ENCODE data around the gene FREM2.
A peak's percentile ranks its signal among the peaks of the same experiment; 100 is the strongest.

Gene FREM2

DNA sequence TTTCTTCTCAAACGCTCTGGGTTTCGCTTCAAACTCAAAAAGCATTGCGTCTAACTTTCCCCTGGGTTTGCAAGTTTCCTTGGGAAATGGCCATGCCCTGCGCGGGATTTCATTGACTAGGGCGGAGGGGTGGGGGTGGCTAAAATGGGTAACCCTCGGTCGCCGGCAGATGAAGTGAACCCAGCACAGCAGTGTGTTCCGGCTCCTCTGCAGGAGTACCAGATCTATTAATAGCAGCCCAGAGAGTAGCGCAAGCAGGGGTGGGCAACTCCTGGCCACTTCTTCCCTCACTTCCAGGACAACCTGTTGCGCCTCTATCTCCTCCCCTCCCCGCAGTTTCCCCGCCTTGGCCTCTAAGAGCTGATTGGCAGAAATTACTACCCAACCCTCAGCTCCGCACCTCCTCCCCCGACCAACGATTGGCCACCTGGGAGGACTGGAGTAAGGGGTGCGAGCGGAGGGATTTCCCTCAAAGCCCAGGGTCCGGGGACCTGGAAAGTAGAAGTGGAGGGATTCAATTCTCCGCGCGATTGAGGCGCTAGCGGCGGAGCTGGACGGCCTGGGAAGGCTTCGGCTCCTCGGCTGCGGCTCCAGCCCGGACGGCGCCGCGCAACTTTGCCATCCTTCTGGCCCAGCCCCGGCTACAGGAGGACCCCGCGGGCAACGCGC, at the start of gene FREM2:
Gene FREM2, plus strand, starts transcription at position 501 of the 669 bp plus-strand sequence. CDS start 268 bp downstream, outside the sequence.
- no peak for ATAC-seq

DNA sequence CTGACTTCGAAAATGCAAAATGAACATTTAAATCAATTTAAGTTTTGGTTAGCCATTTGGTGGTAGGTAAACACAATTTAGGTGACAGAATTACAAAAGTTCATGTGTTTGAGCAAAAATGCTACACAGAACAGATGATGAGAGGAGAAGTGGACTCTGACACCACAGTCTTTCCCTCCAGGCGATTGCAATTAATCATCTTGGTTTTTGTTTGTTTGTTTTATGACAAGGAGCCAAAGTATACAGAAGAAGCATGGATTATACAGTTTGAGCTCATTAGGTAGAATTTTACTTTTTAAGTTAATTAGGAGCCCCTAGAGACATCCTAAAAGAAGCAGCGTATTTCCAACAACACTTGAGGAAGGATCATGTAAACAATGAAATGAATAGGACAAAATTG, 49.3 kb upstream of the FREM2 start:
- ATAC-seq, result no peak

DNA sequence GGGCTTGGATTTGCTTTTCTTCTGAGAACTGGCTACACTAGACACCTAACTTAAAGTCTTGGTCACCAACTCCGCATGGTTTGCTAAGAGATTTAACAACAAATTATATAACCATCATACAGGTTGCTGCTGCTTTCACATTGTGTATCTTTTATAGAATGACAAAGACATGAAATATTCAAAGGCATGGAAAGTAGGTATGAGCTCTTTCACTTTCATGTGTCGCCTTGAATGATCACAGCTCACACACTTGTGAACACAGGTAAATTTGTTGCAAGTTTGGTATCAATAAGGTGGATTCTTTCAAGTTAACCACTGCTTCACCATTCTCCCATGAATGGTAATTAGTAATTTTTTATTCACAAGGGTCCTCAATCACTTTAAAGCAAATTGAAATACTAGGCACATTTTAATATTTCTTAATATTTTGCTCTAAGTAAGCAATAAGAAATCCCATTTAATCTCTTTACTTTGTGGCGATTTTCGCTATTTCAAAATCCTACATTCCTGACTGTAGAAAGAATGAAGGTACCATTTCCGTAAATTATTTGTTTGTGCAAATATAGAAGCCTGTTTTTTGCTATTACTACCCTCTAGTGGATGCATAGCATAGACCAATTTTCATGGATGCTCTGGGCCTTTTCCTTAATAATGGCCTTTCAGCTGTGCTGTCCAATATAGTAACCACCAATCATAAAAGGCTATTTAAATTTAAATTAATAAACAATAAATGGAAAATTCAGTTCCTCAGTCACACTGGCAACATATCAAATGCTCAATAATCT, 45.5 kb upstream of the FREM2 start:
- no peak for ATAC-seq

GRCh38 chr13:38647312-38647711, 39.6 kb upstream of the FREM2 start:
- ATAC-seq, result no peak

GRCh38 chr13:38648912-38649311, 38.0 kb upstream of the FREM2 start:
- ATAC-seq, result no peak

GRCh38 chr13:38656699-38657098, 30.2 kb upstream of the FREM2 start:
- ATAC-seq, result no peak

- no peak for ATAC-seq
Measured at GRCh38 chr13:38657191-38657590, 29.7 kb upstream of the FREM2 start.

- ATAC-seq, result no peak
Measured at GRCh38 chr13:38658906-38659305, 28.0 kb upstream of the FREM2 start.

DNA sequence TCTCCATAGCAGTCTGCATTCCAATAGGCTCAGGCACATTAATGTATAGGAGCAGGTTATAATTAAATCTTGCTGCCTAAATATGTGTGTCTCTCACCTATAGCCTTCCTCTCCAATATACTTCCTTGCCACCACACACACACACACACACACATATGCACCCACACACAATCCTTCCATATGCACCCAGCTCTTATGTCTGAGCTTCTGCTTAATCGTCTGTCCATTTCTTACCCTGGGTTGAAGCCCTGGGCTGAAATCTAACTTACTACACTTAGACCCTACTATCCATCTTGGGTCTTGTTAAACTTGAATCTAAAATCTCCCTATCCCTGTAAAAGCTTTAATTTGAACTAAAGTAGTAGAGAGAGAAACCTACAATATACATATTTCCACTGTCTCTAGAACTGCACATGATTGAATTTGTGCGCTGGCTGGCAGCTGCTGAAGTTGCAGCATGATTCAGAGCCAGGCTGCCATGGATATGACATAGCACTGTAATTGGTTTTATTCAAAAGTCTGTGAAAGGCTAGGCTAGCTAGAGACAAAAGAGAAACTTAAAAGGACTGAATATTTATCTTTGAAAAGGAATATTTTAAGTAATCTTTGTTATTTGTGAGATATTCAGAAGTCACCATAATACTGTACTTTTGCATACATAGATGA, 25.7 kb upstream of the FREM2 start:
- ATAC-seq, result no peak

DNA sequence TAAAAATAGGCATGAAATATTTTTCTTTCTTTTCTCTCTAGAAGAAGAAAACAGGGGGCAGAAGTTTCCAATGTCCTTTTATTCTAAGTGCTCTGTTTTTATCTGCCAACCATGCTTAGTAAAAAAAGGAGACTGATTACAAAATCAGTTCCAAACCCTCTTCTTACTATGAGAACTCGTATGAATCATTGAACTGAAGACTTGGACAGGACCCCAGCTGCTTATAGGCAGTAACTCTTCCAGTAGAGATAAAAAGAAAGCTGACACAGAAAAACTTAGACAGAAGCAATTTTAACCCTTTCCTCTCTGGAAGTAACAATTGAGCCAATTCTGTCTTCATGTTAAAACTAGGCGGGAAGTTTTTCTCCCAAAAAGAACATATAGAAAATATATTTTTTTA, 24.5 kb upstream of the FREM2 start:
- ATAC-seq, result no peak

DNA sequence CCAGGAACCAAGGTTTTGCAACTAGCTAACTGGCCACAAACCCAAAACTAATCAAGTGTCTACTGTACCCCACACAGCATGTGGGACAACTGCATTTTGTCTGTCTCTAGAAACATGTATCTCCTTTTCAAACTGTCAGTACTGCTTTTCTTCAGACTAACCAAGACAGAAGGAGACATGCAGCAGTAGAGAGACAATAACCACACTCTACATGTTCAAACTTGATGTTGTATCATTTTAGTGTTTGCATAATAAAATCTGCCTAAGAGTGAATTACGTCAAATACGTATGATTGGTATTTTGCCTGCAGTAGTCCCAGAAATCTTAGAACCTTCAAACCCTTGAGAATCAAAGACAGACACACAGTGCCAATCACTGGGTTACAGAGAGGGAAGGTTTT, 22.0 kb upstream of the FREM2 start:
- no peak for ATAC-seq

- ATAC-seq, result no peak
Measured at GRCh38 chr13:38667526-38668109, 19.3 kb upstream of the FREM2 start.

DNA sequence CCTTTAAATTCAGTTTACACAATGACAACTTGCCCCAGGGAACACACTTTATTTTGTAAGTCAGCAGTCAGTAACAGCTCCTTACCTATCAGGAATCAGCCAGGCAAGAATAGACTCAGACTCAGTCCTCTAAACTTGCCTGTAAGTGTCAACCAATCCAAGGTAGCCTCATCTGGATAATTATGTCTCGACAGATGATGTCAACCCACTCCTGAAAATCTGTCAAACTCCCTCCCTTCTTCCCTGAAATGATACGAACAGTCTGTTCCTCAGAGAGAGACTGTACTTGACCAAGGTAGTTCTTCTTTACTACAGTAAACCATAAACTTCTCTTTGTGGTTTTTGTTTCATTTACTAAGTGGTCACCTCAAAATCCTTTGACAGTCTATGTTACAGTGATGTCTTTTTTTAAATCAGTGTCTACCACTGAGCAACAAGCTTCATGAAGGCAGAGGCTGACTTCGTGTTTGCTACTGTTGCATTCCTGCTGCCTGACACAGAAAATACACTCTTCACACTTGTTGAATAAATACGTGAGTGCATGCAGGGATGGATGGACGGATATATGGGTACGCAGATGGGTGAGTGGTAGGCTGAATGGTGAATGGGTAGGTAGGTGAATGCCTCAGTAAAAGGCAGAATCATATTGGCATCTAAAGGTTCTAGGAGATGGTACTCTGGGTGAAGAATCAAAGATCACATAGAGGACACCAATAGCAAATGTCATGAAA, 17.5 kb upstream of the FREM2 start:
- no peak for ATAC-seq

DNA sequence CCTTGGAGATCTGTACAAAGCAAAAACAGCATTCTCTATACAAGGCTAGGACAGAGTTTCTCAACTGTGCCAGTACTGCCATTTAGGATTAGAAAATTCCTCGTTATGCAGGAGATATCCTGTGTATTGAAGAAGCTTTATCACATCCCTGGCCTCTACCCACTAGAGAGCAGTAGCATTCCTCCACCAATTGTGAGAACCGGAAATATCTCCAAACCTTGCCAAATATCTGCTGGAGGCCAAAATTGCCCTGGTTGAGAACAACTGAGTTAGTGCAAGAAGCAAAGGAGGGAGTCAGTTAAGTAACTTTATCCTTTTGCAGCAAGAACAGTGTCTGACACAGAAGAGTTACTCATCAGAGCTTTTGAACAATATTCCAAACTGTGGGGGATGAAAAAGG, 16.2 kb upstream of the FREM2 start:
- no peak for ATAC-seq

- ATAC-seq, result no peak
Measured at GRCh38 chr13:38671980-38672379, 14.9 kb upstream of the FREM2 start.

DNA sequence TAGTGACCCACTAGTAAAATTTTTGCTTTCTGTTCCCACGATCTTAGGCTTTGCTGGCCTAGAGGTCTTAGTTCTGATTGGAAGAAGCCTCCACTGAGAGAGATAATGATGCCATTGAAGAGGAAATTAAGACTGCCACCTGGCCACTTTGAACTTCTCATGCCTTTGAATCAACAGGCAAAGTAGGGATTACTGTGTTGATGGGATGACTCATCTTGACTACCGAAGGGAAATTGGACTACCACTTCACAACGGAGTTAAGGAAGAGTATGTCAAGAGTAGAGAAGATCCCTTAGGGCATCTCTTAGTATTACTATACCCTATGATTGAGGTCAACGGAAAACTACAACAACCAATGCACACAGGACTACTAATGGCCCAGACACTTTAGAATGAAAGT, 12.7 kb upstream of the FREM2 start:
- ATAC-seq, result no peak

DNA sequence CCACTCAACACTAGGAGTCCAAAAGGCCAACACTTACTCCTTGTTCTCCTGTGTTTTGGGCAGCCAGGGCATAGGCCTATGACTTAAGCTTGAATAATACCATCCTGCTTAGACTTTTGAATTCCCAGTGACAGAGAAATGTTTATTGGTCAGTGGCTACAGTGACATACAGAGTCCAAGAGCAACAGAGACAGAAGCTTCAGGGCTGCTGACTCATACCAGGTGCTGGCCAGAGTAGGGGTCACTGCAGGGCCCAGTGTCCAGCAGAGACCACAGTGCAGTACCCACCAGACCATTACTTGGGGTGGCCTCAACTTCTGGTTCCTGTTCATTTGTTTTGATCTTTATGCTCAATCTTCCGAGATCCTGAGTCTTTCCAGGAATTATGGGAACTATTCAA, 6.0 kb upstream of the FREM2 start:
- no peak for ATAC-seq

GRCh38 chr13:38684714-38685113, 2.2 kb upstream of the FREM2 start:
- ATAC-seq, result no peak

- no peak for ATAC-seq
Measured at GRCh38 chr13:38685431-38685830, 1.4 kb upstream of the FREM2 start.

DNA sequence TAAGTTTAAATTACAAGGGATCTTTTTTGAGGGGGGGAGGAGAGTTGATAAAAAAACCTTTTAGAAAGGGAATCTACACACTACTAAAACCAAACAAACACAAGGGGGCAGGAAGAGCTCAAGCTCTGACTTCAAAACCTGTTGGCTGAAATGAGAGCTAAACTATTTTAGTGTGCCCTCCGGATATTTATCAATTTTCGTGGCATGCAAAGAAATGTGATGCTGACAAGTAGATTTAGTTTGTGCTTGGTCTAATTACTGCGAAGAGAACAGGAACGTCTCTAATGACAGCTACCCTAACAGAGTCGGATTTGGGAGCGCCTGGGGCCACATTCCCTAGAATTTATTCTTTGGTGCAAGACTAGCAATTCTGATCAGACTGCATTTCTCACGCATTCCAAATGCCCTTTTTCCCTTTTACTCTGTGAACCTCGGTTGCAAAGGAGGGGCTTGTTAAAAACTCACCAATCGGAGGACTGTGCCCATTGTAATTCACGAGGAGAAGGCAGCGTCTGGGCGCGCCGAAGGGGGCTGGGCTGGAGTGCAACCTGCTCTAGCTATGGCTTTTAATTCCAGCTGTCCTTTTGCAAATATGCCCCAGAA, 802 bp upstream of the FREM2 start:
- no peak for ATAC-seq

- peak in 1 of 2 donors; percentile 21 for ATAC-seq
Measured at GRCh38 chr13:38687246-38688229, 661 bp downstream of the FREM2 start.

Data from activated CD4-positive, CD25-positive, alpha-beta regulatory T cell treated with anti-CD3 and anti-CD28 coated beads, Interleukin-2, amount 50 U/mL, for 24 hours (primary cell).